HL-60 (cell line): ENCODE results near the gene MAP7D3.

Experiments
- POLR2AphosphoS5 ChIP-seq: IDR thresholded peaks from 2 replicates; pipeline ENCODE4 v1.6.1; 2012; ENCODE audit warnings: low read depth
- TF ChIP-seq, protein P1 (sequence below): IDR thresholded peaks from 2 replicates; pipeline ENCODE4 v1.6.1; 2012; ENCODE audit warnings: low read depth; ENCODE audit not compliant: insufficient replicate concordance
- TF ChIP-seq, protein P2 (sequence below): IDR thresholded peaks from one replicate; pipeline ENCODE4 v1.5.1; 2011; ENCODE audit warnings: low read length, control low read depth, inconsistent platforms; ENCODE audit not compliant: insufficient read depth

DNA sequence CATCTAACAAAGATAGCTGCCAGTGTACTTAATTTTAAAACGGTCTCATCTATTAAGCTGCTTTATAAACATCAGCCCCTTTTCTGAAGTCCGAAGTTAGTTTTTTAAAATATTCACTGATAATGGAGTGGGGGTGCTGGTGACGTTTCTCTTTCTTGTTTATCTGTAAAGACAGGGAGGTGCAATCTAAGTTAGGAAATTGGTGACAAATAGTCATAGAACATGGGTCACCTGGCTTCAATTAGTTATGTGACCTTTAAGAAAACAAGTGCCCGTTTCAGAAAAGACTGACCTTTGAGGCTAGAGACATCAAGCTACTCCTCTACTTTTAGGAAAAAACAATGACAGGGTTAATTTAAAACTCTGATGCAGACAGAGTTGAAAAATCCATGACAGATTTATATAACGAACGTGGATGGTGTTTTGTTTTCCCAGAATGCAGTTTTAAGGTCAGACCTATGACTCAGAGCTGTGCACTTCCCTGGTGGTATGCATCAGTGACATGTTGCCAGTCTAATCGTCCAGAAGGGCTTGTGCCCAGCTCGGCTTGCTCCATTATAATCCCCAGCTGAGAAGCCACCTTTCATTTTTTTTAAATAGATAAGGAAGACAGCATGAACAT, 65.7 kb downstream of the MAP7D3 start:
- TF ChIP-seq, protein P1, sequence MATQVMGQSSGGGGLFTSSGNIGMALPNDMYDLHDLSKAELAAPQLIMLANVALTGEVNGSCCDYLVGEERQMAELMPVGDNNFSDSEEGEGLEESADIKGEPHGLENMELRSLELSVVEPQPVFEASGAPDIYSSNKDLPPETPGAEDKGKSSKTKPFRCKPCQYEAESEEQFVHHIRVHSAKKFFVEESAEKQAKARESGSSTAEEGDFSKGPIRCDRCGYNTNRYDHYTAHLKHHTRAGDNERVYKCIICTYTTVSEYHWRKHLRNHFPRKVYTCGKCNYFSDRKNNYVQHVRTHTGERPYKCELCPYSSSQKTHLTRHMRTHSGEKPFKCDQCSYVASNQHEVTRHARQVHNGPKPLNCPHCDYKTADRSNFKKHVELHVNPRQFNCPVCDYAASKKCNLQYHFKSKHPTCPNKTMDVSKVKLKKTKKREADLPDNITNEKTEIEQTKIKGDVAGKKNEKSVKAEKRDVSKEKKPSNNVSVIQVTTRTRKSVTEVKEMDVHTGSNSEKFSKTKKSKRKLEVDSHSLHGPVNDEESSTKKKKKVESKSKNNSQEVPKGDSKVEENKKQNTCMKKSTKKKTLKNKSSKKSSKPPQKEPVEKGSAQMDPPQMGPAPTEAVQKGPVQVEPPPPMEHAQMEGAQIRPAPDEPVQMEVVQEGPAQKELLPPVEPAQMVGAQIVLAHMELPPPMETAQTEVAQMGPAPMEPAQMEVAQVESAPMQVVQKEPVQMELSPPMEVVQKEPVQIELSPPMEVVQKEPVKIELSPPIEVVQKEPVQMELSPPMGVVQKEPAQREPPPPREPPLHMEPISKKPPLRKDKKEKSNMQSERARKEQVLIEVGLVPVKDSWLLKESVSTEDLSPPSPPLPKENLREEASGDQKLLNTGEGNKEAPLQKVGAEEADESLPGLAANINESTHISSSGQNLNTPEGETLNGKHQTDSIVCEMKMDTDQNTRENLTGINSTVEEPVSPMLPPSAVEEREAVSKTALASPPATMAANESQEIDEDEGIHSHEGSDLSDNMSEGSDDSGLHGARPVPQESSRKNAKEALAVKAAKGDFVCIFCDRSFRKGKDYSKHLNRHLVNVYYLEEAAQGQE: no peak
- TF ChIP-seq, protein P2, sequence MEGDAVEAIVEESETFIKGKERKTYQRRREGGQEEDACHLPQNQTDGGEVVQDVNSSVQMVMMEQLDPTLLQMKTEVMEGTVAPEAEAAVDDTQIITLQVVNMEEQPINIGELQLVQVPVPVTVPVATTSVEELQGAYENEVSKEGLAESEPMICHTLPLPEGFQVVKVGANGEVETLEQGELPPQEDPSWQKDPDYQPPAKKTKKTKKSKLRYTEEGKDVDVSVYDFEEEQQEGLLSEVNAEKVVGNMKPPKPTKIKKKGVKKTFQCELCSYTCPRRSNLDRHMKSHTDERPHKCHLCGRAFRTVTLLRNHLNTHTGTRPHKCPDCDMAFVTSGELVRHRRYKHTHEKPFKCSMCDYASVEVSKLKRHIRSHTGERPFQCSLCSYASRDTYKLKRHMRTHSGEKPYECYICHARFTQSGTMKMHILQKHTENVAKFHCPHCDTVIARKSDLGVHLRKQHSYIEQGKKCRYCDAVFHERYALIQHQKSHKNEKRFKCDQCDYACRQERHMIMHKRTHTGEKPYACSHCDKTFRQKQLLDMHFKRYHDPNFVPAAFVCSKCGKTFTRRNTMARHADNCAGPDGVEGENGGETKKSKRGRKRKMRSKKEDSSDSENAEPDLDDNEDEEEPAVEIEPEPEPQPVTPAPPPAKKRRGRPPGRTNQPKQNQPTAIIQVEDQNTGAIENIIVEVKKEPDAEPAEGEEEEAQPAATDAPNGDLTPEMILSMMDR: no peak
- TF ChIP-seq POLR2AphosphoS5: no peak
